IPS-18a (cell line): Measurements from ENCODE around the gene GNRH2.
"Not testable (repeated sequence)": the region's sequence is repeated elsewhere in the genome, so short reads cannot be mapped to it uniquely, and the experiment has no call there.

Source experiments
- H3K27ac ChIP-seq: one replicate; pipeline ENCODE4 v1.5.1; 2013; ENCODE audit warnings: low read length
- H3K27me3 ChIP-seq: one replicate; pipeline ENCODE4 v1.6.1; 2013; ENCODE audit warnings: mild to moderate bottlenecking, low read length; ENCODE audit not compliant: control insufficient read depth, insufficient read depth
- H3K36me3 ChIP-seq: one replicate; pipeline ENCODE4 v1.6.1; 2013; ENCODE audit warnings: low read depth, low read length; ENCODE audit not compliant: control insufficient read depth
- H3K4me1 ChIP-seq: one replicate; pipeline ENCODE4 v1.6.1; 2013; ENCODE audit warnings: low read depth, low read length; ENCODE audit not compliant: control insufficient read depth
- H3K4me3 ChIP-seq: one replicate; pipeline ENCODE4 v1.5.1; 2013; ENCODE audit warnings: low read length
- H3K9ac ChIP-seq: one replicate; pipeline ENCODE4 v1.6.1; 2013; ENCODE audit warnings: mild to moderate bottlenecking, low read length, moderate library complexity
- H3K9me3 ChIP-seq: one replicate; pipeline ENCODE4 v1.6.1; 2013; ENCODE audit warnings: low read depth, low read length; ENCODE audit not compliant: control insufficient read depth

GNRH2 gene

GRCh38 chr20:3044336-3044965, 1.0 kb downstream of the GNRH2 start:
- Histone ChIP-seq H3K4me3 (no peak overlapping the region), H3K9ac (no peak overlapping the region), H3K36me3 (peaks cover 26% of the 10 kb centered on the region), H3K27me3 (no peaks in the 10 kb centered on the region), H3K4me1 (peaks cover 11% of the 10 kb centered on the region), H3K9me3 (no peaks in the 10 kb centered on the region), H3K27ac (no peak overlapping the region)

- Histone ChIP-seq H3K27ac (no peak overlapping the region), H3K4me1 (peaks cover 11% of the 10 kb centered on the region), H3K9me3 (no peaks in the 10 kb centered on the region), H3K9ac (peak overlapping the region; percentile 51), H3K27me3 (no peaks in the 10 kb centered on the region), H3K36me3 (peaks cover 25% of the 10 kb centered on the region), H3K4me3 (peak overlapping the region; percentile 92)
These were observed 1.8 kb downstream of the GNRH2 start for GRCh38 chr20:3045042-3045815.

- peaks cover 11% of the 10 kb centered on the region for H3K4me1 ChIP-seq
- H3K27me3 ChIP-seq: no peaks in the 10 kb centered on the region
- H3K36me3 ChIP-seq: peaks cover 22% of the 10 kb centered on the region
- H3K9me3 ChIP-seq: no peaks in the 10 kb centered on the region
- H3K9ac ChIP-seq: peak within 1 kb of the TSS; percentile 86
- peak within 1 kb of the TSS; percentile 92 for H3K4me3 ChIP-seq
- H3K27ac ChIP-seq: no peak within 1 kb of the TSS
These were observed 2.6 kb downstream of the GNRH2 start, which contains the start of gene MRPS26 for GRCh38 chr20:3045816-3046676. Gene MRPS26 (plus strand): TSS chr20:3046052. CDS start chr20:3046069, 17 bp downstream.

- Histone ChIP-seq H3K9ac (peak overlapping the region; percentile 86), H3K36me3 (peaks cover 22% of the 10 kb centered on the region), H3K9me3 (no peaks in the 10 kb centered on the region), H3K27ac (no peak overlapping the region), H3K27me3 (no peaks in the 10 kb centered on the region), H3K4me3 (peak overlapping the region; percentile 92), H3K4me1 (peaks cover 9% of the 10 kb centered on the region)
These were observed 3.4 kb downstream of the GNRH2 start for GRCh38 chr20:3046677-3047462.

- H3K4me1 ChIP-seq: peaks cover 6% of the 10 kb centered on the region
- H3K27ac ChIP-seq: no peak overlapping the region
- H3K9me3 ChIP-seq: no peaks in the 10 kb centered on the region
- no peak overlapping the region for H3K4me3 ChIP-seq
- no peaks in the 10 kb centered on the region for H3K27me3 ChIP-seq
- no peak overlapping the region for H3K9ac ChIP-seq
- peaks cover 22% of the 10 kb centered on the region for H3K36me3 ChIP-seq
These were observed 4.3 kb downstream of the GNRH2 start for GRCh38 chr20:3047486-3048419.

- H3K9me3 ChIP-seq: no peaks in the 10 kb centered on the region
- H3K4me1 ChIP-seq: no peaks in the 10 kb centered on the region
- no peak overlapping the region for H3K9ac ChIP-seq
- H3K36me3 ChIP-seq: peaks cover 22% of the 10 kb centered on the region
- no peak overlapping the region for H3K27ac ChIP-seq
- no peaks in the 10 kb centered on the region for H3K27me3 ChIP-seq
- no peak overlapping the region for H3K4me3 ChIP-seq
These were observed 8.1 kb downstream of the GNRH2 start for GRCh38 chr20:3051385-3052019.

- Histone ChIP-seq H3K9ac (no peak overlapping the region), H3K36me3 (no peaks in the 10 kb centered on the region), H3K4me3 (no peak overlapping the region), H3K4me1 (no peaks in the 10 kb centered on the region), H3K9me3 (no peaks in the 10 kb centered on the region), H3K27ac (no peak overlapping the region), H3K27me3 (no peaks in the 10 kb centered on the region)
These were observed 16.1 kb downstream of the GNRH2 start for GRCh38 chr20:3059489-3059888.

GRCh38 chr20:3064119-3064518, 20.7 kb downstream of the GNRH2 start:
- not testable (repeated sequence) for H3K9ac ChIP-seq, H3K4me1 ChIP-seq, H3K4me3 ChIP-seq, H3K9me3 ChIP-seq, H3K27me3 ChIP-seq, H3K36me3 ChIP-seq, H3K27ac ChIP-seq

GRCh38 chr20:3067139-3068014, 24.0 kb downstream of the GNRH2 start:
- no peaks in the 10 kb centered on the region for H3K4me1 ChIP-seq
- H3K36me3 ChIP-seq: no peaks in the 10 kb centered on the region
- no peak overlapping the region for H3K4me3 ChIP-seq
- H3K27me3 ChIP-seq: peaks cover 17% of the 10 kb centered on the region
- no peaks in the 10 kb centered on the region for H3K9me3 ChIP-seq
- H3K27ac ChIP-seq: no peak overlapping the region
- H3K9ac ChIP-seq: no peak overlapping the region
